LNCAP (cell line): ENCODE measurements around the gene TTC31.

ENCODE experiments used
- TF ChIP-seq, protein P1 (sequence below): fragments of 450-650 bp; IDR thresholded peaks from 2 replicates; pipeline ENCODE4 v1.5.1; 2017; ENCODE audit warnings: mild to moderate bottlenecking

The TTC31 gene

GRCh38 chr2:74440378-74441169, 42.3 kb upstream of the TTC31 start:
- TF ChIP-seq, protein P1, sequence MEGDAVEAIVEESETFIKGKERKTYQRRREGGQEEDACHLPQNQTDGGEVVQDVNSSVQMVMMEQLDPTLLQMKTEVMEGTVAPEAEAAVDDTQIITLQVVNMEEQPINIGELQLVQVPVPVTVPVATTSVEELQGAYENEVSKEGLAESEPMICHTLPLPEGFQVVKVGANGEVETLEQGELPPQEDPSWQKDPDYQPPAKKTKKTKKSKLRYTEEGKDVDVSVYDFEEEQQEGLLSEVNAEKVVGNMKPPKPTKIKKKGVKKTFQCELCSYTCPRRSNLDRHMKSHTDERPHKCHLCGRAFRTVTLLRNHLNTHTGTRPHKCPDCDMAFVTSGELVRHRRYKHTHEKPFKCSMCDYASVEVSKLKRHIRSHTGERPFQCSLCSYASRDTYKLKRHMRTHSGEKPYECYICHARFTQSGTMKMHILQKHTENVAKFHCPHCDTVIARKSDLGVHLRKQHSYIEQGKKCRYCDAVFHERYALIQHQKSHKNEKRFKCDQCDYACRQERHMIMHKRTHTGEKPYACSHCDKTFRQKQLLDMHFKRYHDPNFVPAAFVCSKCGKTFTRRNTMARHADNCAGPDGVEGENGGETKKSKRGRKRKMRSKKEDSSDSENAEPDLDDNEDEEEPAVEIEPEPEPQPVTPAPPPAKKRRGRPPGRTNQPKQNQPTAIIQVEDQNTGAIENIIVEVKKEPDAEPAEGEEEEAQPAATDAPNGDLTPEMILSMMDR, result no peak

- TF ChIP-seq, protein P1, result no peak
Observed at GRCh38 chr2:74441170-74441689, 41.7 kb upstream of the TTC31 start.

GRCh38 chr2:74441690-74442482, 41.0 kb upstream of the TTC31 start, which contains the start of gene RTKN:
Gene RTKN (minus strand): TSS chr2:74441937. CDS start chr2:74441816, 121 bp downstream.
- TF ChIP-seq, protein P1, result no peak

DNA sequence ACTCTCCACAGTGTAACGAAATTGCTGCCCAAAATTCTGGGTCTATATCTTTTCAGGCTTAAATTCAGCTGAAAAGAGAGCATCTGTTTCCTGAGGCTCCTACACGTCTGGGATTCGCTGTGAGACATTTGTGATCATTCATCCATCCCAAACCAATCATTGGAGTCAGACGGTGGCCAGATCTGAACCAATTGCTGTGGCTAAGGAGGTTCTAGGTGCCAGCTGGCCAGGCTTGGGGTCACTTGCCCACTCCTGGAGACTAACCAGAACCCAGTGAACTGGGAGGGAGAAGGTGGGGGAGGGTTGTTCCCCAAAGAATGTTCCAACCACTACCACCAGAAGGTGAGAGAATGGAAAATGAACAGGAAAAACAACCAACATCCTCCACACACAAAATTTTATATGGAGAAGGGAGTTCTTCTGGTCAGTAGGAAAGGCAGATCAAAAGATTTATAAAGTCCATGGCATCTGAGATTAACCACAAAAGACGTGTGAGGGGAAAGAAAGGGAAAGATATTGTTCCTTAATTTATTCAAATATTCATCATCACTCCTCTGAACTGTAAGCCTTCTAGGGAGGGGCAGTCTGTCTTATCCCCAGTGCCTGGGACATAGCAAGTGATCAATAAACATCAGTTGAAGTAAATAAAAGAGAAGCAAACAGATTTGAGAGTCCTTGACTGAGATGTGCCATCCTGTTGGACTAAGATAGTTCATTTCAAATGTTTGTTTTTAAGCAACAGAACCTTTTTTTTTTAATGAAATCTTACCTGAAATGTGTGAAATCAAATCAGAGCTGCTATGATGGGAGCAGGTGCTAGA, 38.2 kb upstream of the TTC31 start:
- TF ChIP-seq, protein P1, result no peak

GRCh38 chr2:74447230-74447999, 35.5 kb upstream of the TTC31 start:
- TF ChIP-seq, protein P1, result no peak

DNA sequence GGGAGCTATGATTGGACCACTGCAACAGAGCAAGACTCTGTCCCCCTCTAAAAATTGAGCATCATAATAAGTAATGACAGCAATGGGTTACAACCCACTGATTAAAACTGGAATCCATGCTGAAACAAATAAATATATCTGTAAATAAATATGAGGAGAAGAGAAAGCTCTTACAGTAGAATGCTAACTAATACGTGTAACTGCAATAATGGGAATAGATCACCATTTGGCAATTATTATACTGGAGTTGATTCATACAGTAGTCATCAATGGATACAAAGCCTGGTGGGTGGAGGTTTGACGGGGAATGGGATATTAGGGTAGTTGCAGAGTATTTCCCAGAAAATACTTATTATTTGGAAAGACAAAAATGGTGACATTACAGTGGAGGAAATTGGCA, 34.1 kb upstream of the TTC31 start:
- TF ChIP-seq, protein P1, result no peak
